Measurements from ENCODE around the gene FTCDNL1.

The FTCDNL1 gene

GRCh38 chr2:199874209-199874608 lies 23.2 kb upstream of the FTCDNL1 start:
- no peak for TF ChIP-seq CTCF (IDR thresholded peaks at IDR 0.05; ENCODE audit: control insufficient read depth, extremely low read depth, insufficient read depth)
- no peak overlapping the region for H3K4me3 ChIP-seq (ENCODE audit: low read depth, low read length)
- DNase-seq (ENCODE audit: low read depth), result no peak

- no peak for DNase-seq (ENCODE audit: low read depth)
- H3K4me3 ChIP-seq (ENCODE audit: low read depth, low read length), result no peak overlapping the region
- no peak for TF ChIP-seq CTCF (IDR thresholded peaks at IDR 0.05; ENCODE audit: control insufficient read depth, extremely low read depth, insufficient read depth)
Observed at GRCh38 chr2:199870581-199870980, 19.6 kb upstream of the FTCDNL1 start.

- DNase-seq (ENCODE audit: low read depth), result no peak
- H3K4me3 ChIP-seq (ENCODE audit: low read depth, low read length), result no peak overlapping the region
- no peak for TF ChIP-seq CTCF (IDR thresholded peaks at IDR 0.05; ENCODE audit: control insufficient read depth, extremely low read depth, insufficient read depth)
Observed at GRCh38 chr2:199869653-199870052, 18.7 kb upstream of the FTCDNL1 start.

- no peak overlapping the region for H3K4me3 ChIP-seq (ENCODE audit: low read depth, low read length)
- no peak for TF ChIP-seq CTCF (IDR thresholded peaks at IDR 0.05; ENCODE audit: control insufficient read depth, extremely low read depth, insufficient read depth)
Observed at GRCh38 chr2:199869227-199869541, 18.2 kb upstream of the FTCDNL1 start.

GRCh38 chr2:199868431-199869226 lies 17.6 kb upstream of the FTCDNL1 start:
- no peak overlapping the region for H3K4me3 ChIP-seq (ENCODE audit: low read depth, low read length)
- DNase-seq (ENCODE audit: low read depth), result no peak
- no peak for TF ChIP-seq CTCF (IDR thresholded peaks at IDR 0.05; ENCODE audit: control insufficient read depth, extremely low read depth, insufficient read depth)

More at GRCh38 chr2:199869227-199869541, 18.2 kb upstream of the FTCDNL1 start:
- DNase-seq (ENCODE audit: low read depth), result no peak

- DNase-seq (ENCODE audit: low read depth), result no peak
- H3K4me3 ChIP-seq (ENCODE audit: low read depth, low read length), result no peak overlapping the region
- TF ChIP-seq CTCF (IDR thresholded peaks at IDR 0.05; ENCODE audit: control insufficient read depth, extremely low read depth, insufficient read depth), result no peak
Observed at GRCh38 chr2:199865905-199866304, 14.9 kb upstream of the FTCDNL1 start.

GRCh38 chr2:199862788-199863187 lies 11.8 kb upstream of the FTCDNL1 start:
- TF ChIP-seq CTCF (IDR thresholded peaks at IDR 0.05; ENCODE audit: control insufficient read depth, extremely low read depth, insufficient read depth), result no peak
- H3K4me3 ChIP-seq (ENCODE audit: low read depth, low read length), result no peak overlapping the region
- no peak for DNase-seq (ENCODE audit: low read depth)
